CD4-positive, alpha-beta T cell treated with Interleukin-12 subunit alpha and Interleukin-12 subunit beta, for 1 hour (primary cell): Measurements from ENCODE around the gene RBM26.
"Not testable (repeated sequence)": the region's sequence is repeated elsewhere in the genome, so short reads cannot be mapped to it uniquely, and the experiment has no call there.

Experiments used
- DNase-seq: peaks from one replicate; pipeline ENCODE4 v3.0.0-alpha.2; 2020

Gene RBM26

DNA sequence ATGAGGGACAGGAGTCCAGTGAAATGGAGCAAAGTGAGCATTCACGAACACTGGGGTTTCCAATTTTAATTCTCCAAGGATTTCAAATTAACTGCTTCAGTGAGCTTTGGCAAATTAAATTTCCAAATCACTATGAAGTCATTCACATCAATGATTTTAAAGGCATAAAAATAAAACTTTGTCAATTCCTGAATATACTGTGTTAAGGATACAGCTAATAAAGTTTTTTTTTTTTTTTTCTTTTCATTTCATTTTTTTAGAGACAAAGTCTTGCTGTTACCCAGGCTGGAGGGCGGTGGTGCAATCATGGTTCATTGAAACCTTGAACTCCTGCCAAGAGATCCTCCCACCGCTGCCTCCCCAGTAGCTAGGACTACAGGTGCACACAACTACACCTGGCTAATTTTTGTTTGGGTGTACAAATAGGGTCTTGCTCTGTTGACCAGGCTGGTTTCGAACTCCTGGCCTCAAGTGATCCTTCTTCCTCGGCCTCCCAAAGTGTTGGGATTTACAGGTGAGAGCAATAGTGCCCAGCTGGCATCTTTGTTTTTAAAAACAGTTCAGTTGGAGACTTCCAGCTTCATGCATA is 21.9 kb downstream of the RBM26 start:
- no peak for DNase-seq

DNA sequence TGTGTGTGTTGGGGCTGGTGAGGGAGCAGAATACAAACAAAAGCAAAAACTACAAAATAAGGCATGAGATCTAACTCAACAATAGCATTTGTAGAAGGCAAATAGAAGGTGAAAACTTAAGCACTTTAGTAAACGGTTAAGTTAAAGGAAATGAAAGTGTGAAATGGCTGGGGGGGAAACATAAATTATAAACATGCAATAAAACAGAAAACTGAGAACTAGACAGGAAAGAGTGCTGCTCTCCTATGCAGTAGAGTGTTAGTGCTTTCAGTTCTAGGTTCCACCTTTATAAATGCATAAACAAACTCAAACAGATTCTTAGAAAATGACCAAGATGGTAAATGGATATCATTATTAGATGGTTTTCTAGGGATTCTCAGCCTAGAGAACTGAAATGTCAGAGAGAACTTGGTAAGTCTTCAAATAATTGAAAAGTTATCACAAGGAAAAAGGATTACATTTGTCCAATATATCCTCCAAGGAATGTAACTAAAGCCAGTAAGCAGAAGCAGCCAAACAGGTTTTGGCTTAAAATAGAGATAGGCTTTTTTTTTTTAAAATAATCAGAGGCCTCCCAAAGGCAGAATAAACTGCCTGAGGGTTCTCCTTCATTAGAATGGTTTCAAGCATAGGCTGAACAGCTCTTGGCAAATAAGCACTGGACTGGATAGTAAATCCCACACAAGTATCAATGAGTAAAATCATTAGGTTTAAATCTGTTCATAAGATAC is 23.3 kb downstream of the RBM26 start:
- no peak for DNase-seq

DNA sequence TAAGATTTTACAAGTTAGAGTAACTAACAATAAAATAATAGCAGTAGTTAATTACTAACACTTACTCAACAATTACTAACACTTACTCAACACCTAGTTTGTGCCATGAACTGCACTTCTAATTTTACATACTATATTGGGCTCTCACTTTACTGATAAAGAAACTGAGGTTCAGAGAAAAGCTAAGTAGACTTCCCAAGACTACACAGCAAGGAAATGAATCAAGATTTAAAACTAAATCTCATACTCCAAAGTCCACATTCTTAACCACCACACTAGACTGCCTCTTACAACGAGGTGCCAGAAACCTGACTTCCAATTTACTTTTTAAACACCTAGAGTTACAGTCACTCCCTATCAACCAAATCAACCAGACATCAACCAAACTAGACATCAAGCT is 25.1 kb downstream of the RBM26 start:
- no peak for DNase-seq

DNA sequence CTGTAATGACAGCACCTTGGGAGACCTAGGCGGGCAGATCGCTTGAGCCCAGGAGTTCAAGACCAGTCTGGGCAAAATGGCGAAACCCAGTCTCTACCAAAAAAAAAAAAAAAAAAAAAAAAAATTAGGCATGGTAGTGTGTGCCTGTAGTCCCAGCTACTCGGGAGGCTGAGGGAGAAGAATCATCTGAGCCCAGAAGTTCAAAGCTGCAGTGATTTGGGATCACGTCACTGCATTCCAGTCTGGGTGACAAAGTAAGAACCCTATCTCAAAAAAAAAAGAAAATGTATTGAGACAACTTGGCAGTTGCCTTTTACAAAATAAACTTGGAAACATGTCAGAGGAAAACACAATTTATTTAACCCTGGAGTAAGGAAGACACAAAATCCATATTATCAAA is 26.8 kb downstream of the RBM26 start:
- no peak for DNase-seq

DNA sequence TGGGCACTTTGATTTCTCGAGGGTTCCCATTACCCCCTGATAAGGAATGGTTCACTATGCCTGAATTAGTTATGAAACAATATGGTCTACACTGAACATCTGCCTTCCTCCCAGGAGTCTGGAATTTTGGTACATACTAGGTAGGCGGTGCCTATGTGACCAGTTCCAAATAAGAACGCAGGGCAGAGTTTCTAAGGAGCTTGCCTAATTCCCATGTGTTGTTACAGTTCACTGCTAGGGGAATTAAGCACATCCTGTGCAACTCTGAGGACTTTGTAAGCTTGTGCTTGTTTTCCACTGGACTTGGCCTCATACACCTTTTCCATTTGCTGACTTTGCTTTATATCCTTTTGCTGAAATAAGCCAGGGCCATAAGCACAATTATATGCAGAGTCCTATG is 29.2 kb downstream of the RBM26 start:
- DNase-seq: no peak

DNA sequence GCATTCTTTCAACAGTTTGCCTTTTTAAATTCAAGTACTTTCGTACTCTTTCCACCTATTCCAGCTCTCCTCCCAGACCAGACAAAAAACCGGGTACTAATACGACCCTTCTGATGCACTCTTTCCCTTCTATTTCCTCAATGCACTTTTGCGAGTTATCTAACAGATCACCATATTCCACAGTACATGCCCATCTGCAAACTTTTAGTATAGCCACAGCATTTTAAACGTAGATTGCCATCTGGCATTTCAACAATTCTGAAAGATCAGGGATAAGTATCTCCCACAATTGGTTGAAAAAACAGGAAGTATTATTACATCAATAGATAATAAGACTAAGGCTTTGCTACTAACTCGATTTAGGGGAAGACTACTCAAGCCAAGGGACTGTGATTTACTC is 31.5 kb downstream of the RBM26 start:
- DNase-seq: no peak

DNA sequence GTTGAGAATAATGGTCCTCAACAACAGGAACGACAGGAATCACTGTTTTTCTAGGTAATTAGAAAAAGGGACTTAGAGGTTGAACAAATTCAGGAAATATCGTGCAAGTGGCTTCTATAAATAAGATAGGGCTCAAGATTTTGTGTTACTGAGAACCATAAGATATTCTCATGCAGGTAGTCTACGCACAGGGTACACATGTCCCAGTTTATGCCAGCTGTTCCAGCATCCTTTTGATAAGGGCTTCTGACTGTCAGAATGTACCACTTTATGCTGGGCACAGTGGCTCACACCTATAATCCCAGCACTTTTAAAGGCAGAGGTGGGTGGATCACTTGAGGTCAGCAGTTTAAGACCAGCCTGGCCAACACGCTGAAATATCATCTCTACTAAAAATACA is 32.1 kb downstream of the RBM26 start:
- no peak for DNase-seq

DNA sequence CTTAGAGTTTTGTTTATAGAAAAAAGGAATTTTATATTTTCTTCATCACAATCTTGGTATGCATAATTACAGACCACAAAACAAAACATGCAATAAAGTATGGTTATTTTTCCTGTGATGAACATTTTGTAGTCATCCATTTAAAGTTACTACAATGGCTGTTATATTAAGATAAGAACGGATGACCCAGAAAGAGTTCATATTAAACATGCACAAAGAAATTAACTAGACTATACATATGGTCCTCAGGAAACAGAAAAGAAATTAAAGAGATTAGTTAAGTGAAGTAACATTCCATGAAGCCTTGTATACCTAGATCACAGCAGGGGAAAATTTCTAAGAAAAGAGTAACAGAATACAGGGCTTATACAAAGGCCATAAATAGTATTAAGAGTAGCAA is 36.8 kb downstream of the RBM26 start:
- no peak for DNase-seq

DNA sequence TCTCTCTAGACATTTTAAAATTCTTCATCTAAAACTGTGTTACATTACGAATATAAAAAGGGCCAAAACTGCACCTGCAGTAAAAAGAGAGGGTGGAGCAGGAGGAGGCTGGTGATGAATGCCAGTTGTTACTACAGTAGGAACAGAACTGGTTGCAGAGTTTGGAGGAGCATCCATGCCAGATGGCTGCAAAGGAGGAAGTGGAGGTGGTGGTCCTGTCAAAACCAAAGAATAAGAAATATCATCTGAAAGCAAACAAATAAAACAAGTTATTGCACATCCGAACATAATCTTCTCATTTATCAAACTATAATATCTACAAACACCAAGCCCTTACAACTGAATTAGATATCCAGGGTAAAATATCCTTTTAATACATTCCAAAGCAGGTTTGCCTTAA is 40.1 kb downstream of the RBM26 start:
- no peak for DNase-seq

DNA sequence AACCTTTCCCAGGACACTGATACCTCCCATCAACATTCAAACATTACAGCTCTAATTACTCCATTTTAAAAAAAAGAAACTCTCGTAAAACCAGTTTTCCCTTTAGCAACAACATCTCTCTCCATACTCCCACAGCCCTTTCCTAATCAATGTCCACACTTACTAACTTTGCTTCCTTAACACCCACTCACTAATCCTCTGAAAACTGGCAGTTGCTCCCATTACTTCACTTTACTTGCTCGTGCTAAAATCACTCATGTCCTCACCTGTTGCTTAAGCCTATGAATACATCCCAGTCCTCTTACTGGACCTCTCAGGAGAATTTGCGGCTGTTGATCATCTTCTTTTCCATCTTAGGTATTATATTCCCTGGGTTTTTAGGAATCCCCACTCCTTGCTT is 44.8 kb downstream of the RBM26 start:
- DNase-seq: no peak

DNA sequence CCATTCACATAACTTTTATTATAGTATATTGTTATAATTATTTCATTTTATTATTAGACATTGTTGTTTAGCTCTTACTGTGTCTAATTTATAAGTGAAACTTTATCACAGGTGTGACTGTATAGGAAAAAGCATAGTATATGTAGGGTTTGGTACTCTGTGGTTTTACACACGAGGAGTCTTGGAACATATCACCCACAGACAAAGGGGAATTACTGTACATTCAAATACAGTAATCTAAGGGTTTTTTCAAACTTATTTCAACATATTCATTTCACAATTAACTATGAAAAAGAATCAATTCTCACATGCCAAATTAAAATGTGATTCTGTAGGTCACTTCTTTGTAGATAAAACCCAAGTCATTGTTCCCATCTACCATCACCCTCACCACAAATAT is 46.0 kb downstream of the RBM26 start:
- DNase-seq: no peak

DNA sequence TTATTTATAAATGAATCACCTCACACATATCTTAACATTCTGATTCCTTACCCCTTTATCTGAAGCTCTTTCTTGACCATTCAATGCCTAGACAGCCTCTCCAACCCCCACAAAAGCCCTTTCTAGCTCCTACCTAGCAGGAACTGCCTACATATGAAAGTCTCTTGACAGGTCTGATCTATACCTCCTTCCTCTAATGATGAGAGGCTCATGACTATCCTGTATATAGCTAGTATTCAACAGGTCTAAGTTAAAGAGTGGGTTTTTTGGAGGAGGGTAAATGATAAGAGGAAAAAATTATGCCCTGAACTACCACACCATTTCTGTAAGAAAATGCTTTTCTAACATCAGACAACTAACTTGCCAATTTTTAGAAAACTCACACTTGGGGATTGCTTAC is 47.0 kb downstream of the RBM26 start:
- DNase-seq: no peak

DNA sequence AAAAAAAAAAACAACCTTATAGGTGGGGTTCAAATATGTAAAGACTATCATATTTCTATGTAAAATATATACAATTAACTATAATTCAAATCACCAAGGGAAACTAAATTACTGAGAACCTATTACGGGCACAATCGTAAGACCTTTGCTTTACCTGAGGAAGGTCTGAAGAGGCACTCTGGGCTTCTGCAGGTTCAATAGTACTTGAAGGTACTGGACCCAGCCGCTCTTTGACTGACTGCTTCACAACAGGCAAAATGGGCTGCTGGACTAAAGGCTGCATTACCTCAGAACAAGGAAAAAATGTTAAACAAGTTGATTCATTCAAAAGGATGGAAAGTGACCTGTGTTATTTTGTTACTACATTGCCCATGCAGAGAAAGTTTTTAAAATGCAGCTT is 51.8 kb downstream of the RBM26 start:
- no peak for DNase-seq

DNA sequence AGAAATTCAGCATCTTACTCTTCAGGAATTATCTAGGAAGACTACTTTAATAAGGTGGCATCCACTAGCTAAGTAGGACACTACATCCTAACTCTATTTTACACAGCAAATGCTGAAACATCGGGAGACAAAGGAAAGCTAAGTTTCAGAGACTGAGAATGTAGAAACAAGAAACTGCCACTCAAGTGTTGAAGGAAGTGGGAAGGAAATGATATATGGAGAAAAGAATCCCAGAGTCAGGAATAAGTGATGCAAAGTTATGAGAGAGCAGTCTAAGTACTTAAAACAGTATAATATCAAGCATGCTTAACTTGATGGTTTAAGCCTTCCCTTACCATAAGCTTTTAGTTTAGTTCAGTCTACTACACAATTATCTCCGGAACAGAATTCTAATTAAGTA is 52.4 kb downstream of the RBM26 start:
- DNase-seq: no peak

DNA sequence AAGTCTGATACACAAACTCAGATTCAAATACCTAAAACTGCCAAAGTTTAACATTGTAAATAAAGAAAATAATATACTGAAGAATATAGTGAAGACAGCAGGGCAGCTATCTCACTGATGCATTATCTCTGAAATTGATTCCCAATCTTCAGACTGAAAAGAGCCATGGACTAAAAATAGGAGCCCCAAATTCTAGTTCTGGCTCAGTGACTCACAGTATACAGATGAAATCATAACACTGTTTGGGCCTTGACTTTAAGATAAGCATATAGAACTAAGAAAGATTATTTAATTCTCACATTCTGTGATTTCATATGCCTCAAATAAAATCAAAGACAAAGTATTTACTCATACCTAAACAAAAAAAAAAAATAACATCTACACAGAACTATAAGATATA is 53.9 kb downstream of the RBM26 start:
- DNase-seq: no peak

DNA sequence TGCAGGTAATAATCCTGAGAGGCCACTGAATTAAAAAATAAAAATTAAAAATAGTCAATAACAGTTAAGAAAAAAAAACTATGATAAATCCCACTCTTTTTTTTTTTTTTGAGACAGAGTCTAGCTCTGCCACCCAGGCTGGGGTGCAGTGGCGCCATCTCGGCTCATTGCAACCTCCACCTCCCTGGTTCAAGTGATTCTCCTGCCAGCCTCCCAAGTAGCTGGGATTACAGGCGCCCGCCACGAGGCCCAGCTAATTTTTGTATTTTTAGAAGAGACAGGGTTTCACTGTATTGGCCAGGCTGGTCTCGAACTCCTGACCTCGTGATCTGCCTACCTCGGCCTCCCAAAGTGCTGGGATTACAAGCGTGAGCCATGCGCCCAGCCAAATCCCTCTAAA is 56.4 kb downstream of the RBM26 start:
- DNase-seq: not testable (repeated sequence)

DNA sequence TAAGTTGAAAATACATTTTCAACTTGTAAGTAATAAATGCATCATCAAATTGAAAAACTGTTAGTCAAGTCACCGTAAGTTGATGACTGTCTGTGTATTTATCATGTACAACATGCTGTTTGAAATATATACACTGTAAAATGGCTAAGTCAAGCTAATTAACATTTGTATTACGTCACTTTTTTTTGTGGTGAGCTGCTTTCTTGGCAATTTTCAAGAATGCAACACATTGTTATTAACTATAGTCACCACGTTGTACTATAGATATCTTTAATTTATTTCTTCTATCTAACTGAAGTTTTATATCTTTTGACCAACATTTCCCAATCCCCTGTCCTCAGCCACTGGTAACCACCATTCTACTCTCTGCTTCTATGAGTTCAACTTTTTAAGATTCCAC is 57.0 kb downstream of the RBM26 start:
- DNase-seq: no peak

DNA sequence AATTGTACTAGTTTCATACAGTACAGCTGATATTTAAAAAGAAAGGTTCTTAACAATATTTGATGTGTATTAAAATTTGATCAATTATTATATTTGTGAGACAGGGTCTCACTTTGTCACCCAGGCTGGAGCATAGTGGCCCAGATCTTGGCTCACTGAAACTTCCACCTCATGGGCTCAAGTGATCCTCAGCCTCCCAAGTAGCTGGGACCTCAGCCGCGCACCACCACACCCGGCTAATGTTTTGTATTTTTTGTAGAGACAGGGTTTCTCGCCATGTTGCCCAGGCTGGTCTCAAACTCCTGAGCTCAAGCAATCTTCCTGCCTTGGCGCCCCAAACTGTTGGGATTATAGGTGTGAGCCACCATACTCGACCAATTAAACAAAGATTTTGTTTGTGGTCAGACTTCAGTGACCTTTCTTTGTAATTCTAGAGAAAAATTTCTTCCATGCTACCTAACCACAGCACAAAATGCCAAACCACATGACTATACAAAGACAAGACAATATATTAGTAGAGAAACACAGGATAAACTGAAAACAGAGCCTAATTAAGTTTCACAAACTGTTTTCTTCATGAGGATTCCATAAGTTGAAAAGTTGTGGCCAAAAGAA is 59.6 kb downstream of the RBM26 start:
- DNase-seq: no peak

DNA sequence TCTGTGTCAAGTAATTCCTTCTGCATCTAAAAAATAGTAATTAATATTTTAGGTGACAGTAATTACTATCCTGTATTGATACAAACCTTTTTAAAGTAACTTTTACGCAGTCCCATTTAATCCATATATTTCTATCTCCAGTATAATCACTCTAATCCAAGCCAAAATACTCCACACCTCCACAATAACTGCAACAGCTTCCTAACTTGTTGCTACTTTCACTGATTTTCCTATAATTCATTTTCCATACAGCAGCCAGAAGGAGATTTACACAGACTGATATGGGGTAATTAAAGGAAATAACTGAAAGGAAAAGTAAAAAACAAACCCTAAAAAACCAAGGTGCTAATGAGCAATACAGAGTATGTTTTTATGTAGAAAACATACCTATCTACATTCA is 64.9 kb downstream of the RBM26 start:
- no peak for DNase-seq

DNA sequence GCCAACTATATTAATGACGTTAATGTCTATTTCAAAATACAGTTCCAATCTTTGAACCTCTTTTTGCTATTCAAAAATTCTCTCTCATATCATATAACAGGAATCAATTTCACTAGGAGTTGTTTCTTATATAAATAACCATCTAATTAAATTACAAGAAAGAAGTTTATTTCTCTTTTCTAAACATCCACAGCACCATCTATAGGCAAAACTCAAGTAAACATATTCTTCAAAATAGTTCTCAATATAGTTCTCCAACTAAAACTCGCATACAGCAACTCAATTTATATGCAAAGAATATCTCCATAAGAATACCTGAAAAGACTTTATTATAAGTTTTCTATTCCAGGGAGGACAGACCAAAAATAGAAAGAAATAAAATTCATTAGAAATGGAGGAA is 65.6 kb downstream of the RBM26 start:
- DNase-seq: no peak

DNA sequence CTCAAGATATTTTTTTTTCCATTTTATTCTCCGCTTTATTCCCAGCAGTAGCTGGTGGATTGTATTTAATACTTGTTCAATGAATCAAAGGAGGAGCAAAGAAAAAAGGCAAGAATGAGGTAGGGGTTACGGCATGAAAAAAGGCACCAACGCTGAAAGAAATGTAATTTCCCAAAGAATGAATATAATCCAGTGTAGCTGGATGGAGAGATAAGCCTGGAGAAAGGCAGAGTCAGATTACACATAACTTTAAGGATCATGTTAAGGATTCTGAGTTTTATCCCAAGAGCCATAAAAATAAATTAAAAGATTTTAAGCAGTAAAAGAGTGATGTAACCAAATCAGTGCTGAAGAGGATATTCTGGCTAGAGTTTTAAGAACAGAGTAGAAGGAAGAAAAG is 67.7 kb downstream of the RBM26 start:
- DNase-seq: no peak

DNA sequence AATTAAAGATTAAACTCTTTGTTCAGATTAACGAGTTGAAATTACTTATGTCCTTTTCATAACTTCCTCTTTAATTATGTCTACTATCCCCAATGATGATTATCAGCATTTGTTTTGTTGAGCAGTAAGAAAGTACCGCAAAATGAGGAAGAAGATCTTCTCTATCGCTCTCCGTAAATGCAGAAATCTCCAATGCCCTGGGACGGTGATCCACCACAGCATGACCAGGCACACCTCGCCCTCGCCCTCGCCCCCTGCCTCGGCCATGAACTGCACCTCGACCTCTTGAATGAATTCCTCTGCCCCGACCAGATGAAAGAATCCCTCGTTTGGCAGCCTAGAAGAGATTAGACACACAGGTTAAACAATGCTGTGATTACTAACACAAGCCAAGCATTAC is 69.1 kb downstream of the RBM26 start:
- DNase-seq: no peak

DNA sequence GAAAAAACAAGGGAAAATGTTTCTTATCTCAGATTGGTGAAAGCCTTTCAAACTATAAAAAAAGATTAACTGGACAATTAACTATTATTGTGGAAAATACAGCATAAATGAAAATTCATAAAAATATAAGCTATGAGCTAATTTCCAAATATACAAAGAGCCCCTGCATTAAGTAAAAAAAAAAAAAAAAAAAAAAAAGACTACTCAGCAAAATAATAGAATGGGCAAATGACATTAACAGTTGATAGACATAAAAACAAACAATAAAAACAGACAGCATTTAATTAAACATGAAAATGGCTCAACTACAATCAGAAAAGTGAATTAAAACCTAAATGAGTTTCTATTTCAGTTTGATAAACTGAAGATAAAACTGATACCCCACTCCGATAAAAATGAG is 77.5 kb downstream of the RBM26 start:
- DNase-seq: no peak

DNA sequence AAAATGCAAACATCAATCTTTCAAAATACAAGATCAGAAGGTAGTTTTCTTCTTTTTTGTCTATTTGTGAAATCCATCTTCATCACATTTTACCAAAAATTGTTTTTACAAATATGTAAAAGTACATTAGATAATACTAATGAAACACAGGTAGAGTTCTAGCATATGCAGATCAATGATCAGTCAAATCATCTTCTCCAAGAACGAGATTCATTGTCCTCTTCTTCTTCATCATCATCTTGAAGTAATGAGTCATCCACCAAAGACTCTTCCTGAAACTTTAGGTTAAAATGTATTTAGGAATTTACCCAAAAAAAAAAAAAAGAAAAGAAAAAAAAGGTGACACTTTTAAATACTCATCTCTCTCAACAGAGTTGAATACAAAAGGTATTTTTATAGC is 85.6 kb downstream of the RBM26 start:
- DNase-seq: no peak

DNA sequence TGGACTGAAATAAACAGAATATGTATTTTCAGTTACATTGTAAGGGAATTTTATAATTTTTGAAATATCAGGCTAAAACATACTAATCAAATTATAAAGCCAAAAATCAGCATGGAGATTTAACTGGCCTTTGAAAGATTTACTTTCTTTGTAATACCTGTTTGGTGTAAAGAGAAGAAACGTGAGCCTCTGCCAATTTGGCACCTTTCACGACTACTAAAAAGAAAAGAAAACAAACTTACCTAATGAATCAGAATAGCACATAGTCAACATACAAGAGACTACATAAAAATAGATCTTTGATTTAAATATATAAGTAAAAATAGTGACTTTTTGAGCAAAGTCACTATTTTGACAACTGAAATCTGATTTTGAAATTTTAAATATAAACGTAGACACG is 87.4 kb downstream of the RBM26 start:
- no peak for DNase-seq
